NCI-H526 treated with DMSO at 0.1 percent for 48 hours (cell line): ENCODE measurements around the gene GET3.
"Not testable (repeated sequence)": the region's sequence is repeated elsewhere in the genome, so short reads cannot be mapped to it uniquely, and the experiment has no call there.

Source experiments
- DNase-seq: peaks from one replicate; lab custom pipeline; 2025; lab: John Stamatoyannopoulos, UW

Gene GET3

GRCh38 chr19:12792051-12792852 lies 55.0 kb downstream of the GET3 start:
- no peak for DNase-seq

GRCh38 chr19:12792853-12793289 lies 55.6 kb downstream of the GET3 start:
- DNase-seq, result no peak

GRCh38 chr19:12793290-12794195 lies 56.2 kb downstream of the GET3 start:
- peak; percentile 52 for DNase-seq

- DNase-seq, result no peak
Observed at GRCh38 chr19:12794196-12794941, 57.1 kb downstream of the GET3 start.

- DNase-seq, result no peak
Observed at GRCh38 chr19:12794971-12795381, 57.7 kb downstream of the GET3 start.

- peak; percentile 52 for DNase-seq
Observed at GRCh38 chr19:12796146-12797071, 59.1 kb downstream of the GET3 start.

GRCh38 chr19:12797141-12797587 lies 59.9 kb downstream of the GET3 start:
- no peak for DNase-seq

- not testable (repeated sequence) for DNase-seq
Observed at GRCh38 chr19:12797607-12798006, 60.3 kb downstream of the GET3 start.
